Measurements from ENCODE around the gene GAS2.

The GAS2 gene

GRCh38 chr11:22763166-22763565, 96.8 kb downstream of the GAS2 start:
- Histone ChIP-seq H3K27ac (ENCODE audit: low read length) (no peak overlapping the region), H3K4me3 (ENCODE audit: low read length in 2 of 2) (no peak overlapping the region), H3K9ac (ENCODE audit: low read length in 2 of 2) (no peak overlapping the region), H3K4me1 (ENCODE audit: control insufficient read depth, insufficient read depth, low read length) (no peaks in the 10 kb centered on the region), H3K9me3 (ENCODE audit: control insufficient read depth in 2 of 2, low read length in 2 of 2) (no peaks in the 10 kb centered on the region), H3K27me3 (ENCODE audit: control insufficient read depth in 1 of 2, insufficient read depth in 2 of 2, low read length in 2 of 2) (no peaks in the 10 kb centered on the region), H3K36me3 (ENCODE audit: control insufficient read depth in 2 of 2, insufficient read depth in 2 of 2, low read length in 2 of 2) (no peaks in the 10 kb centered on the region)

GRCh38 chr11:22764735-22765134, 98.3 kb downstream of the GAS2 start:
- no peaks in the 10 kb centered on the region for H3K4me1 ChIP-seq (ENCODE audit: control insufficient read depth, insufficient read depth, low read length)
- no peaks in the 10 kb centered on the region for H3K9me3 ChIP-seq (ENCODE audit: control insufficient read depth in 2 of 2, low read length in 2 of 2)

GRCh38 chr11:22768281-22768680, 101.9 kb downstream of the GAS2 start:
- H3K27ac ChIP-seq (ENCODE audit: low read length): no peak overlapping the region
- no peaks in the 10 kb centered on the region for H3K4me1 ChIP-seq (ENCODE audit: control insufficient read depth, insufficient read depth, low read length)
- H3K36me3 ChIP-seq (ENCODE audit: control insufficient read depth in 2 of 2, insufficient read depth in 2 of 2, low read length in 2 of 2): no peaks in the 10 kb centered on the region
- H3K9ac ChIP-seq (ENCODE audit: low read length in 2 of 2): no peak overlapping the region
- no peaks in the 10 kb centered on the region for H3K27me3 ChIP-seq (ENCODE audit: control insufficient read depth in 1 of 2, insufficient read depth in 2 of 2, low read length in 2 of 2)
- no peaks in the 10 kb centered on the region for H3K9me3 ChIP-seq (ENCODE audit: control insufficient read depth in 2 of 2, low read length in 2 of 2)
- no peak overlapping the region for H3K4me3 ChIP-seq (ENCODE audit: low read length in 2 of 2)

More at GRCh38 chr11:22764735-22765134, 98.3 kb downstream of the GAS2 start:
- no peaks in the 10 kb centered on the region for H3K36me3 ChIP-seq (ENCODE audit: control insufficient read depth in 2 of 2, insufficient read depth in 2 of 2, low read length in 2 of 2)
- no peaks in the 10 kb centered on the region for H3K27me3 ChIP-seq (ENCODE audit: control insufficient read depth in 1 of 2, insufficient read depth in 2 of 2, low read length in 2 of 2)
- H3K9ac ChIP-seq (ENCODE audit: low read length in 2 of 2): no peak overlapping the region
- H3K4me3 ChIP-seq (ENCODE audit: low read length in 2 of 2): no peak overlapping the region
- no peak overlapping the region for H3K27ac ChIP-seq (ENCODE audit: low read length)

GRCh38 chr11:22769081-22769480, 102.7 kb downstream of the GAS2 start:
- H3K9me3 ChIP-seq (ENCODE audit: control insufficient read depth in 2 of 2, low read length in 2 of 2): no peaks in the 10 kb centered on the region
- H3K4me1 ChIP-seq (ENCODE audit: control insufficient read depth, insufficient read depth, low read length): no peaks in the 10 kb centered on the region
- no peaks in the 10 kb centered on the region for H3K27me3 ChIP-seq (ENCODE audit: control insufficient read depth in 1 of 2, insufficient read depth in 2 of 2, low read length in 2 of 2)
- no peak overlapping the region for H3K9ac ChIP-seq (ENCODE audit: low read length in 2 of 2)
- H3K27ac ChIP-seq (ENCODE audit: low read length): no peak overlapping the region
- H3K36me3 ChIP-seq (ENCODE audit: control insufficient read depth in 2 of 2, insufficient read depth in 2 of 2, low read length in 2 of 2): no peaks in the 10 kb centered on the region
- H3K4me3 ChIP-seq (ENCODE audit: low read length in 2 of 2): no peak overlapping the region

GRCh38 chr11:22774716-22775115, 108.3 kb downstream of the GAS2 start:
- Histone ChIP-seq H3K27me3 (ENCODE audit: control insufficient read depth in 1 of 2, insufficient read depth in 2 of 2, low read length in 2 of 2) (no peaks in the 10 kb centered on the region), H3K27ac (ENCODE audit: low read length) (no peak overlapping the region), H3K36me3 (ENCODE audit: control insufficient read depth in 2 of 2, insufficient read depth in 2 of 2, low read length in 2 of 2) (no peaks in the 10 kb centered on the region)

GRCh38 chr11:22775248-22775647, 108.8 kb downstream of the GAS2 start:
- Histone ChIP-seq H3K4me3 (ENCODE audit: low read length in 2 of 2) (no peak overlapping the region), H3K36me3 (ENCODE audit: control insufficient read depth in 2 of 2, insufficient read depth in 2 of 2, low read length in 2 of 2) (no peaks in the 10 kb centered on the region), H3K27ac (ENCODE audit: low read length) (no peak overlapping the region), H3K27me3 (ENCODE audit: control insufficient read depth in 1 of 2, insufficient read depth in 2 of 2, low read length in 2 of 2) (no peaks in the 10 kb centered on the region), H3K9me3 (ENCODE audit: control insufficient read depth in 2 of 2, low read length in 2 of 2) (no peaks in the 10 kb centered on the region), H3K9ac (ENCODE audit: low read length in 2 of 2) (no peak overlapping the region), H3K4me1 (ENCODE audit: control insufficient read depth, insufficient read depth, low read length) (no peaks in the 10 kb centered on the region)

More at GRCh38 chr11:22774716-22775115, 108.3 kb downstream of the GAS2 start:
- Histone ChIP-seq H3K4me1 (ENCODE audit: control insufficient read depth, insufficient read depth, low read length) (no peaks in the 10 kb centered on the region), H3K4me3 (ENCODE audit: low read length in 2 of 2) (no peak overlapping the region), H3K9me3 (ENCODE audit: control insufficient read depth in 2 of 2, low read length in 2 of 2) (no peaks in the 10 kb centered on the region), H3K9ac (ENCODE audit: low read length in 2 of 2) (no peak overlapping the region)

GRCh38 chr11:22778642-22779041, 112.2 kb downstream of the GAS2 start:
- H3K4me3 ChIP-seq (ENCODE audit: low read length in 2 of 2): no peak overlapping the region
- no peaks in the 10 kb centered on the region for H3K4me1 ChIP-seq (ENCODE audit: control insufficient read depth, insufficient read depth, low read length)
- no peak overlapping the region for H3K9ac ChIP-seq (ENCODE audit: low read length in 2 of 2)
- H3K27ac ChIP-seq (ENCODE audit: low read length): no peak overlapping the region
- H3K27me3 ChIP-seq (ENCODE audit: control insufficient read depth in 1 of 2, insufficient read depth in 2 of 2, low read length in 2 of 2): no peaks in the 10 kb centered on the region
- H3K36me3 ChIP-seq (ENCODE audit: control insufficient read depth in 2 of 2, insufficient read depth in 2 of 2, low read length in 2 of 2): no peaks in the 10 kb centered on the region
- H3K9me3 ChIP-seq (ENCODE audit: control insufficient read depth in 2 of 2, low read length in 2 of 2): peaks cover 0 to 2% of the 10 kb centered on the region in 2 donors

- Histone ChIP-seq H3K27ac (ENCODE audit: low read length) (no peak overlapping the region), H3K4me3 (ENCODE audit: low read length in 2 of 2) (no peak overlapping the region), H3K27me3 (ENCODE audit: control insufficient read depth in 1 of 2, insufficient read depth in 2 of 2, low read length in 2 of 2) (no peaks in the 10 kb centered on the region), H3K36me3 (ENCODE audit: control insufficient read depth in 2 of 2, insufficient read depth in 2 of 2, low read length in 2 of 2) (no peaks in the 10 kb centered on the region), H3K9ac (ENCODE audit: low read length in 2 of 2) (no peak overlapping the region), H3K9me3 (ENCODE audit: control insufficient read depth in 2 of 2, low read length in 2 of 2) (peaks cover 0 to 2% of the 10 kb centered on the region in 2 donors), H3K4me1 (ENCODE audit: control insufficient read depth, insufficient read depth, low read length) (no peaks in the 10 kb centered on the region)
These were observed 113.4 kb downstream of the GAS2 start for GRCh38 chr11:22779850-22780249.

- Histone ChIP-seq H3K27me3 (ENCODE audit: control insufficient read depth in 1 of 2, insufficient read depth in 2 of 2, low read length in 2 of 2) (no peaks in the 10 kb centered on the region), H3K4me3 (ENCODE audit: low read length in 2 of 2) (no peak overlapping the region), H3K27ac (ENCODE audit: low read length) (no peak overlapping the region), H3K9ac (ENCODE audit: low read length in 2 of 2) (no peak overlapping the region), H3K36me3 (ENCODE audit: control insufficient read depth in 2 of 2, insufficient read depth in 2 of 2, low read length in 2 of 2) (no peaks in the 10 kb centered on the region), H3K4me1 (ENCODE audit: control insufficient read depth, insufficient read depth, low read length) (no peaks in the 10 kb centered on the region), H3K9me3 (ENCODE audit: control insufficient read depth in 2 of 2, low read length in 2 of 2) (peaks cover 0 to 2% of the 10 kb centered on the region in 2 donors)
These were observed 114.7 kb downstream of the GAS2 start for GRCh38 chr11:22780952-22781593.

GRCh38 chr11:22785251-22785650, 118.8 kb downstream of the GAS2 start:
- Histone ChIP-seq H3K27ac (ENCODE audit: low read length) (no peak overlapping the region), H3K36me3 (ENCODE audit: control insufficient read depth in 2 of 2, insufficient read depth in 2 of 2, low read length in 2 of 2) (no peaks in the 10 kb centered on the region), H3K9ac (ENCODE audit: low read length in 2 of 2) (no peak overlapping the region), H3K9me3 (ENCODE audit: control insufficient read depth in 2 of 2, low read length in 2 of 2) (peaks cover 0 to 2% of the 10 kb centered on the region in 2 donors), H3K4me3 (ENCODE audit: low read length in 2 of 2) (no peak overlapping the region), H3K27me3 (ENCODE audit: control insufficient read depth in 1 of 2, insufficient read depth in 2 of 2, low read length in 2 of 2) (no peaks in the 10 kb centered on the region), H3K4me1 (ENCODE audit: control insufficient read depth, insufficient read depth, low read length) (no peaks in the 10 kb centered on the region)

- H3K36me3 ChIP-seq (ENCODE audit: control insufficient read depth in 2 of 2, insufficient read depth in 2 of 2, low read length in 2 of 2): no peaks in the 10 kb centered on the region
These were observed 120.1 kb downstream of the GAS2 start for GRCh38 chr11:22786475-22786874.

More at GRCh38 chr11:22786475-22786874, 120.1 kb downstream of the GAS2 start:
- Histone ChIP-seq H3K27me3 (ENCODE audit: control insufficient read depth in 1 of 2, insufficient read depth in 2 of 2, low read length in 2 of 2) (no peaks in the 10 kb centered on the region), H3K9me3 (ENCODE audit: control insufficient read depth in 2 of 2, low read length in 2 of 2) (peaks cover 0 to 2% of the 10 kb centered on the region in 2 donors), H3K27ac (ENCODE audit: low read length) (no peak overlapping the region), H3K9ac (ENCODE audit: low read length in 2 of 2) (no peak overlapping the region), H3K4me1 (ENCODE audit: control insufficient read depth, insufficient read depth, low read length) (no peaks in the 10 kb centered on the region), H3K4me3 (ENCODE audit: low read length in 2 of 2) (no peak overlapping the region)
